GM12878 (cell line): ENCODE results near the gene EIF1AX. TPM values are rescaled to one million over a fixed set of nuclear protein-coding genes. Genes with fewer than 3 reads are reported as not detected.

Experiments
- ATAC-seq: fragments of 200-7000 bp; cut with Tn5 transposase; 3 replicates; pipeline ENCODE4 v1.9.1; 2020; ENCODE audit warnings: mild to moderate bottlenecking, moderate library complexity
- BruUV-seq: library from RNA; stranded (reverse); fragments of 400-500 nt; replicated peaks from 2 replicates; lab custom pipeline; 2021; lab: Mats Ljungman, UMichigan
- CTCF ChIA-PET: fragments of 300-600 bp; sonication (Branson Sonifier 250); formaldehyde crosslinking; extraction: SDS; loops from one replicate; lab custom pipeline; 2021; ENCODE audit warnings: inconsistent platforms; lab: Yijun Ruan, JAX
- POLR2A ChIA-PET: fragments of 350-600 bp; formaldehyde crosslinking; extraction: SDS; loops from one replicate; lab custom pipeline; 2021; ENCODE audit warnings: inconsistent platforms; lab: Charles Lee
- RAD21 ChIA-PET: fragments of 300-600 bp; sonication (Branson Sonifier 250); formaldehyde crosslinking; loops from one replicate; lab custom pipeline; 2023; ENCODE audit warnings: antibody characterized with exemption; ENCODE audit not compliant: unreplicated experiment; lab: Charles Lee
- SMC1A ChIA-PET: fragments of 300-600 bp; sonication (Branson Sonifier 250); formaldehyde crosslinking; loops from one replicate; lab custom pipeline; 2023; ENCODE audit not compliant: unreplicated experiment, uncharacterized antibody; lab: Charles Lee
- DNase-seq: peaks from one replicate; pipeline ENCODE4 v3.0.0-alpha.2; 2011; ENCODE audit warnings: low read depth, low spot score
- FAIRE-seq: peaks from 3 replicates; lab custom pipeline; 2011; peaks lifted over from hg19 to GRCh38; lab: Jason Lieb, UNC
- H2AFZ ChIP-seq: 2 replicates; pipeline ENCODE4 v1.6.0; 2011; ENCODE audit warnings: low read depth, low read length, control low read depth; ENCODE audit not compliant: control insufficient read depth
- H3K27ac ChIP-seq: 2 replicates; pipeline ENCODE4 v1.5.1; 2011; ENCODE audit warnings: control low read depth; ENCODE audit not compliant: control insufficient read depth, insufficient read depth
- H3K27me3 ChIP-seq, 2 experiments: replicated peaks in 1 of 2; 2 replicates each; pipeline versions ENCODE4 v1.6.0 to v1.6.1; 2011; ENCODE audit warnings: low read length in 1 of 2; ENCODE audit not compliant: control insufficient read depth in 2 of 2, insufficient read depth in 2 of 2
- H3K36me3 ChIP-seq, 2 experiments: 2 replicates each; pipeline ENCODE4 v1.5.1; 2011; ENCODE audit warnings: low read length in 1 of 2; ENCODE audit not compliant: control insufficient read depth in 2 of 2, insufficient read depth in 2 of 2
- H3K4me1 ChIP-seq: 2 replicates; pipeline ENCODE4 v1.6.1; 2011; ENCODE audit warnings: mild to moderate bottlenecking, low read length, moderate library complexity, mixed read lengths; ENCODE audit not compliant: control insufficient read depth, insufficient read depth
- H3K4me2 ChIP-seq: 2 replicates; pipeline ENCODE4 v1.6.0; 2011; ENCODE audit warnings: control low read depth; ENCODE audit not compliant: control insufficient read depth, insufficient read depth
- H3K4me3 ChIP-seq: fragments of 200-600 bp; sonication (generic); 2 replicates; pipeline ENCODE4 v1.5.1; 2016
- H3K79me2 ChIP-seq: 2 replicates; pipeline ENCODE4 v1.6.0; 2011; ENCODE audit warnings: low read length; ENCODE audit not compliant: control insufficient read depth, insufficient read depth
- H3K9ac ChIP-seq: 2 replicates; pipeline ENCODE4 v1.8.0; 2011; ENCODE audit warnings: low read length, control low read depth, mixed read lengths; ENCODE audit not compliant: control insufficient read depth, insufficient read depth
- H3K9me3 ChIP-seq: replicated peaks from 3 replicates; pipeline ENCODE4 v1.5.1; 2011; ENCODE audit warnings: mild to moderate bottlenecking, low read length; ENCODE audit not compliant: control insufficient read depth, insufficient read depth
- H4K20me1 ChIP-seq: 2 replicates; pipeline ENCODE4 v1.6.0; 2011; ENCODE audit not compliant: control insufficient read depth, insufficient read depth
- EED ChIP-seq: sonication (generic); IDR thresholded peaks from 2 replicates; pipeline ENCODE4 v1.6.1; 2016; ENCODE audit warnings: antibody characterized with exemption, low read depth
- EZH2 ChIP-seq: IDR thresholded peaks from 2 replicates; pipeline ENCODE4 v1.6.1; 2012; ENCODE audit warnings: low read depth, mild to moderate bottlenecking, control low read depth, inconsistent platforms, low read length, borderline replicate concordance; ENCODE audit not compliant: control insufficient read depth
- MEF2B ChIP-seq: fragments of 450-650 bp; IDR thresholded peaks from 2 replicates; pipeline ENCODE4 v1.6.1; 2018; ENCODE audit warnings: mild to moderate bottlenecking, moderate library complexity; ENCODE audit not compliant: partially characterized antibody, poor library complexity, severe bottlenecking
- MLLT1 ChIP-seq: fragments of 450-650 bp; IDR thresholded peaks from 2 replicates; pipeline ENCODE4 v1.6.1; 2016; ENCODE audit warnings: mild to moderate bottlenecking
- NRF1 ChIP-seq: conservative IDR thresholded peaks from 2 replicates; pipeline ENCODE4 v1.6.1; 2011; ENCODE audit warnings: mild to moderate bottlenecking, low read depth, low read length, improper control_type of control experiment
- SIX5 ChIP-seq: IDR thresholded peaks from 2 replicates; pipeline ENCODE4 v1.6.1; 2011; ENCODE audit warnings: mild to moderate bottlenecking, low read depth, low read length, moderate library complexity; ENCODE audit not compliant: severe bottlenecking
- SKIL ChIP-seq: fragments of 450-650 bp; IDR thresholded peaks from 2 replicates; pipeline ENCODE4 v1.6.1; 2017; ENCODE audit warnings: mild to moderate bottlenecking, low read depth, inconsistent platforms; ENCODE audit not compliant: poor library complexity, severe bottlenecking
- SRF ChIP-seq, 2 experiments: IDR thresholded peaks; 2 replicates each; pipeline ENCODE4 v1.6.1; 2011; ENCODE audit warnings: low read depth in 2 of 2, low read length in 2 of 2, mild to moderate bottlenecking in 1 of 2, moderate library complexity in 1 of 2
- WGBS: methylation state at CpG from one replicate; pipeline ENCODE4 v1.1.6; 2016; ENCODE audit warnings: low lambda C conversion rate; ENCODE audit not compliant: insufficient replicate concordance, insufficient coverage; ENCODE audit errors: missing lambda C conversion rate; 5-methylcytosine and 5-hydroxymethylcytosine counted together
- in situ Hi-C: fragments of 300-500 bp; cut with MboI; formaldehyde crosslinking; loops from 9 replicates; pipeline ENCODE4 v1.14.3; 2018; ENCODE audit warnings: mixed read lengths
- intact Hi-C: fragments of 100-400 bp; cut with micrococcal nuclease; formaldehyde crosslinking; loops from one replicate; pipeline ENCODE4 v1.14.2; 2022; ENCODE audit not compliant: unreplicated experiment
- polyA plus RNA-seq, 11 experiments: library from polyadenylated mRNA; depleted of rRNA in 4 of 11; unstranded in 6 of 11; stranded (reverse) in 5 of 11; fragments of >200 nt; fragmentation: Nextera tagmentation in 4 of 11; fragmentation: Illumina TruSeq in 1 of 11; extraction: Ambion mirVana in 4 of 11; extraction: Trizol in 1 of 11; gene quantifications; 1 replicate in 1 of 11; 2 replicates in 10 of 11; pipeline versions ENCODE4 v1.2.1 to v1.2.3, GENCODE V29; 2011 to 2016; ENCODE audit warnings: inconsistent platforms in 2 of 11, missing spikeins in 2 of 11, low read depth in 1 of 11
- total RNA-seq, 4 experiments: library from RNA; depleted of rRNA in 3 of 4; stranded (reverse); fragments of >200 nt in 3 of 4; fragmentation: Illumina TruSeq in 1 of 4; extraction: Trizol in 1 of 4; gene quantifications; 2 replicates each; pipeline versions ENCODE4 v1.2.1 to v1.2.3, GENCODE V29; 2013 to 2021
- TF ChIP-seq, protein P1 (sequence below): IDR thresholded peaks from 2 replicates; pipeline ENCODE4 v1.6.1; 2012; ENCODE audit warnings: low read length, inconsistent platforms
- TF ChIP-seq, protein P2 (sequence below): IDR thresholded peaks from 2 replicates; pipeline ENCODE4 v1.6.1; 2011; ENCODE audit warnings: low read depth, low read length, improper control_type of control experiment, borderline replicate concordance

Gene EIF1AX
- total and polyA plus RNA-seq, 10 of the 15 experiments (the other 5 are each of a cell fraction or from before 2014, with no cell fraction given) = 51.2 to 251 (median 86.6) TPM

DNA sequence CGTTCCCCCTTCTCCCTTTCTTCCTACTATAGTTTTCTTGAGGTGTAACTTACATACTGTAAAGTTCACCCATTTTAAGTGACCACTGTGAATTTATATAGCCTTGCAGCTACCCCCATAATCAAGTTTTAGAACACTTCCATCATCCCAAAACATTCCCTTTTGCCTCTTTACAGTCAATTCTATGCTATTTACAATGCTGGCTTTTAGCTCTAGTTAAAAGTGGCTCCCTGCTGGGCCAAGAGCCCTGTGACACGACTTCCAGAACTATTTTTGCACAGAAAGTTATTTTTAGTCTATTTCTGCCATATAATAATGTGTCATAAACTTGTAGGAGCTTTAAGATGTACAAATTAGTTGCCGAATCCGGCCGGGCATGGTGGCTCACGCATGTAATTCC lies 51.8 kb downstream of the EIF1AX start:
- in situ Hi-C loops = no loop called here
- H3K79me2 ChIP-seq = no peaks in the 10 kb centered on the region
- TF ChIP-seq EED (no peak), NRF1 (no peak), SIX5 (no peak)
- TF ChIP-seq, all 136 proteins: peak for 0
- Histone ChIP-seq H3K4me3 (no peak overlapping the region), H3K4me1 (no peaks in the 10 kb centered on the region), H3K4me2 (no peak overlapping the region), H3K27ac (no peak overlapping the region), H3K9ac (no peak overlapping the region), H4K20me1 (no peaks in the 10 kb centered on the region), H2AFZ (no peak overlapping the region), H3K9me3 (no peaks in the 10 kb centered on the region), H3K36me3 (no peaks in the 10 kb centered on the region), H3K27me3 (no peaks in the 10 kb centered on the region; a peak in 1 of 4 replicates)
- POLR2A ChIA-PET = interaction anchor here (0.7 kb wide), 1 partner anchor 130 kb away, joined by 6 read pairs; no protein-coding TSS in a partner anchor
- RAD21 ChIA-PET = no interaction called here
- FAIRE-seq = no peak
- WGBS = 41% methylated on average over 6 of the region's 6 CpGs
- intact Hi-C loops = no loop called here
- no TSS peak for BruUV-seq
- no peak for ATAC-seq
- SMC1A ChIA-PET = interaction anchor here (0.9 to 1.3 kb wide), 3 partner anchors 22 to 718 kb away, joined by 3 to 4 read pairs (median 3); no protein-coding TSS in a partner anchor
- DNase-seq = no peak
- CTCF ChIA-PET = interaction anchor here (0.6 to 1.2 kb wide), 3 partner anchors 11 to 83 kb away, joined by 3 to 4 read pairs (median 4); no protein-coding TSS in a partner anchor

DNA sequence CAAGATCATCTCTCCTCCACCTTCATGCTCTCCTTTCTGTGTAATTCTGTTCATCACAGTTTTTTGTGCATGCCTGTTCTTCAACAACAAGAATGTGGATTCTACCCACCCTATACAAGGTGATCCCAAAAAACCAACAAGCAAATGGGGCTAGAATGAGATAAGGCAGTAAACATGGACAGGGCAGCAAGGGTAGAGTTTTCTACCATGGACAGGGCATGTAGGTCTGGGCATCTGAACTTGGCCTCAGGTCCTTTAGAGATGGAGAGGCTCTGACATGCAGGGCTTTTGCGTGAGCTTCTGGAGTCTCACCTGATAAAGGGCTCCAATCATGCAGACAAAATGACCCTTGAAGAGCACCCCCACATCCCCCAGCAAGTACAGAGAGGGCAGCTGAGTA lies 61.4 kb downstream of the EIF1AX start:
- CTCF ChIA-PET = interaction anchor here (4.2 kb wide), 1 partner anchor 13 kb away, joined by 23 read pairs; no protein-coding TSS in a partner anchor
- no peak overlapping the region for H3K4me2 ChIP-seq
- H3K9me3 ChIP-seq = no peaks in the 10 kb centered on the region
- RAD21 ChIA-PET = no interaction called here
- FAIRE-seq (no peak), DNase-seq (no peak), ATAC-seq (no peak)
- no peaks in the 10 kb centered on the region for H3K27me3 ChIP-seq
- in situ Hi-C loops (no loop called here), intact Hi-C loops (no loop called here)
- H3K27ac ChIP-seq = no peak overlapping the region
- POLR2A ChIA-PET = no interaction called here
- H3K36me3 ChIP-seq = no peaks in the 10 kb centered on the region
- no peak overlapping the region for H3K9ac ChIP-seq
- H4K20me1 ChIP-seq = no peaks in the 10 kb centered on the region
- no peak overlapping the region for H2AFZ ChIP-seq
- BruUV-seq = no TSS peak
- WGBS = no CpG with 5 or more reads among the region's 1 CpG
- H3K79me2 ChIP-seq = no peaks in the 10 kb centered on the region
- H3K4me3 ChIP-seq = no peak overlapping the region
- H3K4me1 ChIP-seq = no peaks in the 10 kb centered on the region
- SMC1A ChIA-PET = interaction anchor here (1.6 to 2.1 kb wide), 2 partner anchors 12 to 19 kb away, joined by 3 to 8 read pairs; no protein-coding TSS in a partner anchor
- TF ChIP-seq SKIL (no peak), EZH2 (no peak), MLLT1 (no peak), MEF2B (no peak), SRF (IDR thresholded peaks at IDR 0.05; ENCODE audit: low read depth in 2 of 2, low read length in 2 of 2) (no peak)
- TF ChIP-seq, protein P1, sequence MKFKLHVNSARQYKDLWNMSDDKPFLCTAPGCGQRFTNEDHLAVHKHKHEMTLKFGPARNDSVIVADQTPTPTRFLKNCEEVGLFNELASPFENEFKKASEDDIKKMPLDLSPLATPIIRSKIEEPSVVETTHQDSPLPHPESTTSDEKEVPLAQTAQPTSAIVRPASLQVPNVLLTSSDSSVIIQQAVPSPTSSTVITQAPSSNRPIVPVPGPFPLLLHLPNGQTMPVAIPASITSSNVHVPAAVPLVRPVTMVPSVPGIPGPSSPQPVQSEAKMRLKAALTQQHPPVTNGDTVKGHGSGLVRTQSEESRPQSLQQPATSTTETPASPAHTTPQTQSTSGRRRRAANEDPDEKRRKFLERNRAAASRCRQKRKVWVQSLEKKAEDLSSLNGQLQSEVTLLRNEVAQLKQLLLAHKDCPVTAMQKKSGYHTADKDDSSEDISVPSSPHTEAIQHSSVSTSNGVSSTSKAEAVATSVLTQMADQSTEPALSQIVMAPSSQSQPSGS = no peak
- TF ChIP-seq, protein P2, sequence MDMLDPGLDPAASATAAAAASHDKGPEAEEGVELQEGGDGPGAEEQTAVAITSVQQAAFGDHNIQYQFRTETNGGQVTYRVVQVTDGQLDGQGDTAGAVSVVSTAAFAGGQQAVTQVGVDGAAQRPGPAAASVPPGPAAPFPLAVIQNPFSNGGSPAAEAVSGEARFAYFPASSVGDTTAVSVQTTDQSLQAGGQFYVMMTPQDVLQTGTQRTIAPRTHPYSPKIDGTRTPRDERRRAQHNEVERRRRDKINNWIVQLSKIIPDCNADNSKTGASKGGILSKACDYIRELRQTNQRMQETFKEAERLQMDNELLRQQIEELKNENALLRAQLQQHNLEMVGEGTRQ = no peak
